WTC11 (cell line): Measurements from ENCODE around the gene DIAPH1. TPM values are rescaled to one million over a fixed set of nuclear protein-coding genes. Genes with fewer than 3 reads are reported as not detected.

Source experiments
- ATAC-seq: fragments of 200-7000 bp; cut with Tn5 transposase; 2 replicates; pipeline ENCODE4 v1.10.0; 2021; ENCODE audit warnings: mild to moderate bottlenecking, moderate library complexity
- CTCF ChIA-PET: fragments of 300-600 bp; sonication (Branson Sonifier 250); formaldehyde crosslinking; loops from one replicate; lab custom pipeline; 2021; ENCODE audit warnings: antibody characterized with exemption; lab: Charles Lee
- POLR2A ChIA-PET: fragments of 350-600 bp; sonication (Branson Sonifier 250); formaldehyde crosslinking; loops from one replicate; lab custom pipeline; 2021; ENCODE audit warnings: antibody characterized with exemption; lab: Charles Lee
- DNase-seq: peaks from one replicate; pipeline ENCODE4 v3.0.0; 2021; ENCODE audit warnings: low spot score
- H3K27ac Mint-ChIP-seq: 2 replicates; pipeline ENCODE4 v1.8.0; 2021; ENCODE audit warnings: mixed read lengths
- H3K27me3 Mint-ChIP-seq: 2 replicates; pipeline ENCODE4 v1.8.0; 2021; ENCODE audit warnings: low read depth, mild to moderate bottlenecking, moderate library complexity, mixed read lengths
- H3K36me3 Mint-ChIP-seq: 2 replicates; pipeline ENCODE4 v1.8.0; 2021; ENCODE audit warnings: mixed read lengths
- H3K4me1 Mint-ChIP-seq: 2 replicates; pipeline ENCODE4 v1.8.0; 2022; ENCODE audit warnings: mixed read lengths
- H3K4me3 Mint-ChIP-seq: 2 replicates; pipeline ENCODE4 v1.8.0; 2021; ENCODE audit warnings: mild to moderate bottlenecking, moderate library complexity, mixed read lengths
- H3K9me3 Mint-ChIP-seq: 2 replicates; pipeline ENCODE4 v1.8.0; 2021; ENCODE audit warnings: mixed read lengths
- ESRRA ChIP-seq: sonication (generic); formaldehyde crosslinking; IDR thresholded peaks from 2 replicates; pipeline ENCODE4 v1.8.1; 2022; ENCODE audit warnings: mild to moderate bottlenecking, missing genetic modification reagents, borderline replicate concordance
- FOXK1 ChIP-seq: sonication (generic); formaldehyde crosslinking; IDR thresholded peaks from 2 replicates; pipeline ENCODE4 v1.8.0; 2022; ENCODE audit warnings: mild to moderate bottlenecking, moderate library complexity, missing genetic modification reagents
- GTF2I ChIP-seq: fragments of 250-450 bp; sonication (Bioruptor Pico); conservative IDR thresholded peaks from 2 replicates; pipeline ENCODE4 v1.4.0; 2021; ENCODE audit warnings: mild to moderate bottlenecking
- JUN ChIP-seq: sonication (generic); formaldehyde crosslinking; IDR thresholded peaks from 2 replicates; pipeline ENCODE4 v1.8.0; 2023; ENCODE audit warnings: mild to moderate bottlenecking, missing genetic modification reagents
- MYBL2 ChIP-seq: sonication (generic); formaldehyde crosslinking; IDR thresholded peaks from 2 replicates; pipeline ENCODE4 v1.8.1; 2023; ENCODE audit warnings: mild to moderate bottlenecking, moderate library complexity, missing genetic modification reagents
- NR1H2 ChIP-seq: sonication (generic); formaldehyde crosslinking; IDR thresholded peaks from 2 replicates; pipeline ENCODE4 v1.9.0; 2021; ENCODE audit warnings: mild to moderate bottlenecking, moderate library complexity, missing genetic modification reagents
- NR3C1 ChIP-seq: sonication (generic); formaldehyde crosslinking; conservative IDR thresholded peaks from 2 replicates; pipeline ENCODE4 v1.8.1; 2023; ENCODE audit warnings: low read depth, mild to moderate bottlenecking, missing genetic modification reagents
- OVOL2 ChIP-seq: fragments of 250-450 bp; sonication (Bioruptor Pico); IDR thresholded peaks from 2 replicates; pipeline ENCODE4 v1.9.0; 2021; ENCODE audit warnings: mild to moderate bottlenecking, borderline replicate concordance
- SMAD3 ChIP-seq: sonication (generic); formaldehyde crosslinking; IDR thresholded peaks from 2 replicates; pipeline ENCODE4 v1.8.0; 2022; ENCODE audit warnings: missing genetic modification reagents, mild to moderate bottlenecking, borderline replicate concordance
- TCF7 ChIP-seq: sonication (generic); formaldehyde crosslinking; IDR thresholded peaks from 2 replicates; pipeline ENCODE4 v1.8.0; 2022; ENCODE audit warnings: mild to moderate bottlenecking, low read depth, missing genetic modification reagents, moderate library complexity
- ZNF121 ChIP-seq: sonication (generic); formaldehyde crosslinking; IDR thresholded peaks from 2 replicates; pipeline ENCODE4 v1.8.0; 2023; ENCODE audit warnings: missing genetic modification reagents
- ZNF219 ChIP-seq: sonication (generic); formaldehyde crosslinking; IDR thresholded peaks from 2 replicates; pipeline ENCODE4 v1.8.0; 2023; ENCODE audit warnings: missing genetic modification reagents, mild to moderate bottlenecking, borderline replicate concordance
- ZNF396 ChIP-seq: fragments of 250-450 bp; sonication (Bioruptor Pico); IDR thresholded peaks from 2 replicates; pipeline ENCODE4 v1.8.0; 2021; ENCODE audit warnings: mild to moderate bottlenecking, moderate library complexity, borderline replicate concordance
- ZNF416 ChIP-seq: fragments of 250-450 bp; sonication (Bioruptor Pico); IDR thresholded peaks from 2 replicates; pipeline ENCODE4 v1.9.0; 2021; ENCODE audit warnings: mild to moderate bottlenecking, inconsistent platforms
- ZNF423 ChIP-seq: fragments of 250-450 bp; sonication (Bioruptor Pico); IDR thresholded peaks from 2 replicates; pipeline ENCODE4 v2.1.2; 2022; ENCODE audit warnings: mild to moderate bottlenecking, moderate library complexity
- total RNA-seq: library from RNA; stranded (reverse); gene quantifications from 3 replicates; pipeline ENCODE4 v1.2.3, GENCODE V29; 2021
- TF ChIP-seq, protein P1 (sequence below): fragments of 250-450 bp; sonication (Bioruptor Pico); conservative IDR thresholded peaks from 2 replicates; pipeline ENCODE4 v1.9.0; 2021; ENCODE audit warnings: mild to moderate bottlenecking
- TF ChIP-seq, protein P2 (sequence below): sonication (generic); formaldehyde crosslinking; IDR thresholded peaks from 2 replicates; pipeline ENCODE4 v1.8.1; 2022; ENCODE audit warnings: low read depth, missing genetic modification reagents, borderline replicate concordance
- TF ChIP-seq, protein P3 (sequence below): sonication (generic); formaldehyde crosslinking; IDR thresholded peaks from 2 replicates; pipeline ENCODE4 v1.8.1; 2022; ENCODE audit warnings: low read depth, mild to moderate bottlenecking, moderate library complexity, missing genetic modification reagents, borderline replicate concordance
- TF ChIP-seq, protein P4 (sequence below): sonication (generic); formaldehyde crosslinking; IDR thresholded peaks from 2 replicates; pipeline ENCODE4 v1.8.0; 2022; ENCODE audit warnings: mild to moderate bottlenecking, missing genetic modification reagents
- TF ChIP-seq, protein P5 (sequence below): fragments of 250-450 bp; sonication (Bioruptor Pico); IDR thresholded peaks from 2 replicates; pipeline ENCODE4 v1.9.0; 2021; ENCODE audit warnings: mild to moderate bottlenecking
- TF ChIP-seq, protein P6 (sequence below): sonication (generic); formaldehyde crosslinking; IDR thresholded peaks from 2 replicates; pipeline ENCODE4 v1.8.0; 2023; ENCODE audit warnings: missing genetic modification reagents
- TF ChIP-seq, protein P7 (sequence below): fragments of 200-600 bp; IDR thresholded peaks from 2 replicates; pipeline ENCODE4 v1.8.0; 2022; ENCODE audit warnings: antibody characterized with exemption

Gene DIAPH1
- total RNA-seq, 1 experiment from 2014 or later = 109 TPM

DNA sequence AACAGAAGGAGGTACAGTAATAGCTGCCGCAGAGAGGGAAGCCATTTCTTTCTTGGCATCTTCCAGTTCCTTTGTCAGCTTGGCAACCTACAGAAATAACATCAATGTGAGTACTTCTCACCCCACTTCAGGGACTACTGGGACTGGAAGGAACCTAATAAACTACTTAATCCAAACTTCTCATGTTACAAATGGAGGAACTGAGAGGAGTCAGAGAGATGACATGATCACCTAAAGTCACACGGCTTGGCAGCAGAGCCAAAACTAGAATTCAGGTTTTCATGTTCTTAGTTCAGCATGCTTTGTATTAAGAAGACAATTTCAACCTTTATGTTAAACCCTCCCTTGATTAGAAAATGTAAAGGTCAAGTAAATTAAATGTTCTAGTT lies 44.7 kb downstream of the DIAPH1 start:
- no peaks in the 10 kb centered on the region for H3K9me3 Mint-ChIP-seq
- H3K4me1 Mint-ChIP-seq = no peaks in the 10 kb centered on the region; the same call in 1 of the 2 replicates
- H3K36me3 Mint-ChIP-seq = peaks cover 77% of the 10 kb centered on the region
- TF ChIP-seq ZNF423 (CRISPR knock-in tag) (no peak), NR3C1 (CRISPR knock-in tag) (no peak), ZNF219 (no peak), MYBL2 (CRISPR knock-in tag) (no peak), TCF7 (CRISPR knock-in tag) (no peak), NR1H2 (CRISPR knock-in tag) (no peak)
- TF ChIP-seq, protein P1, sequence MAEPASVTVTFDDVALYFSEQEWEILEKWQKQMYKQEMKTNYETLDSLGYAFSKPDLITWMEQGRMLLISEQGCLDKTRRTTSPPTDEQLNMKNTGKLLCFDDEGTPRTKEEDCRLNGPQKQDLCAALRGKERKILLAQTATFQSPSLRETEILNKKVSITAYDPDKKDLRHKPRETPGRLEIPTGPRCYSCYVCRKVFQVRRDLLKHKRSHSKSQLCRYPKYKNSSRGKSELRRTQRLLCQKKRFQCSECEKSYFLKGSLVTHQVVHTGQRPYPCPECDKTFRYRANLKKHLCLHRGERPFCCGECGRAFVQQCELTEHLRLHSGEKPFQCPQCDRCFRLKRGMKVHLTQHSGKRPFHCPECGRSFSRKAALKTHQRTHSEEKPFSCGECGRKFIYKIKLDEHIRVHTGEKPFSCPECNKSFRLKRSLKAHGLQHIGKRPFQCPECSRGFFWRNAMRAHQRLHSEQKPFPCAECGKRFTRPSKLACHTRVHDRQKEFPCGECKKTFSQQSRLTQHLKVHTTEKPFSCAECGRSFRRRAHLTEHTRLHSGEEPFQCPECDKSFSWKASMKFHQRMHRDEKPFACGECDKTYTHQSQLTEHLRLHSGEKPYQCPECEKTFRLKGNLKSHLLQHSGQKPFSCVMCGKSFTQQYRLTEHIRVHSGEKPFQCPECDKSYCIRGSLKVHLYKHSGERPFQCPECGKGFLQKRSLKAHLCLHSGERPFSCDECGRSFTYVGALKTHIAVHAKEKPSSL (CRISPR knock-in tag) = no peak
- TF ChIP-seq, protein P2, sequence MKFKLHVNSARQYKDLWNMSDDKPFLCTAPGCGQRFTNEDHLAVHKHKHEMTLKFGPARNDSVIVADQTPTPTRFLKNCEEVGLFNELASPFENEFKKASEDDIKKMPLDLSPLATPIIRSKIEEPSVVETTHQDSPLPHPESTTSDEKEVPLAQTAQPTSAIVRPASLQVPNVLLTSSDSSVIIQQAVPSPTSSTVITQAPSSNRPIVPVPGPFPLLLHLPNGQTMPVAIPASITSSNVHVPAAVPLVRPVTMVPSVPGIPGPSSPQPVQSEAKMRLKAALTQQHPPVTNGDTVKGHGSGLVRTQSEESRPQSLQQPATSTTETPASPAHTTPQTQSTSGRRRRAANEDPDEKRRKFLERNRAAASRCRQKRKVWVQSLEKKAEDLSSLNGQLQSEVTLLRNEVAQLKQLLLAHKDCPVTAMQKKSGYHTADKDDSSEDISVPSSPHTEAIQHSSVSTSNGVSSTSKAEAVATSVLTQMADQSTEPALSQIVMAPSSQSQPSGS = no peak
- TF ChIP-seq, protein P3, sequence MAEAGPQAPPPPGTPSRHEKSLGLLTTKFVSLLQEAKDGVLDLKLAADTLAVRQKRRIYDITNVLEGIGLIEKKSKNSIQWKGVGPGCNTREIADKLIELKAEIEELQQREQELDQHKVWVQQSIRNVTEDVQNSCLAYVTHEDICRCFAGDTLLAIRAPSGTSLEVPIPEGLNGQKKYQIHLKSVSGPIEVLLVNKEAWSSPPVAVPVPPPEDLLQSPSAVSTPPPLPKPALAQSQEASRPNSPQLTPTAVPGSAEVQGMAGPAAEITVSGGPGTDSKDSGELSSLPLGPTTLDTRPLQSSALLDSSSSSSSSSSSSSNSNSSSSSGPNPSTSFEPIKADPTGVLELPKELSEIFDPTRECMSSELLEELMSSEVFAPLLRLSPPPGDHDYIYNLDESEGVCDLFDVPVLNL (CRISPR knock-in tag) = no peak
- ATAC-seq (no peak), DNase-seq (no peak)
- H3K27me3 Mint-ChIP-seq = no peaks in the 10 kb centered on the region
- no peak overlapping the region for H3K27ac Mint-ChIP-seq
- ChIA-PET CTCF (interaction anchor here (2.5 kb wide), 1 partner anchor 18 kb away, joined by 13 read pairs; no protein-coding TSS in a partner anchor), POLR2A (no interaction called here)
- H3K4me3 Mint-ChIP-seq = no peak overlapping the region

DNA sequence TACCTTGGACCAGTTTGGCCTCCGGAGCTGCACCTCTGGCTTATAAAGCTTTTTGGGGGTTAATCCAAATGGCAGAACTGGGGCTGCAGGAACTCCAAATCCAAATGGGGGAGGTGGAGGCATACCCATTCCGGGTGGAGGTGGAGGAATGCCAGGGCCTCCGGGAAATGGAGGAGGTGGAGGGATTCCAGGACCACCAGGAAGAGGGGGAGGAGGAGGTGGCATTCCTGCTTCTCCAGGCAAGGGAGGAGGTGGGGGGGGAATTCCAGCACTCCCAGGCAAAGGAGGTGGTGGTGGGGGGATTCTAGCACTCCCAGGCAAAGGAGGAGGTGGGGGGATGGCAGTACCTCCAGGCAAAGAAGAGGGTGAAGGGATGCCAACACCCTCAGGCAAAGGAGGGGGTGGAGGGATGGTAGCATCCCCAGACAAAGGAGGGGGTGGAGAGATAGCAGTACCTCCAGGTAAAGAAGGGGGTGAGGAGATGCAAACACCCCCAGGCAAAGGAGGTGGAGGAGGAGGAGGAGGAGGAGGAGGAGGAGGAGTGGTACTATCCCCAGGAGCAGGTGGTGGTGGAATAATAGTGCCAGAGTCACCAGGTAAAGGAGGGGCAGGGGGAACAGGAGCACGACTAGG lies 45.2 kb downstream of the DIAPH1 start:
- Mint-ChIP-seq H3K27ac (no peak overlapping the region), H3K27me3 (no peaks in the 10 kb centered on the region), H3K4me1 (peaks cover 5% of the 10 kb centered on the region), H3K9me3 (no peaks in the 10 kb centered on the region), H3K36me3 (peaks cover 72% of the 10 kb centered on the region), H3K4me3 (no peak overlapping the region)
- DNase-seq (no peak), ATAC-seq (0 out of 2 replicates have a peak, but pooled peaks have one; percentile 24)
- CTCF ChIA-PET = interaction anchor here (2.5 kb wide), 1 partner anchor 19 kb away, joined by 13 read pairs; no protein-coding TSS in a partner anchor
- TF ChIP-seq, protein P4, sequence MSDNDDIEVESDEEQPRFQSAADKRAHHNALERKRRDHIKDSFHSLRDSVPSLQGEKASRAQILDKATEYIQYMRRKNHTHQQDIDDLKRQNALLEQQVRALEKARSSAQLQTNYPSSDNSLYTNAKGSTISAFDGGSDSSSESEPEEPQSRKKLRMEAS (CRISPR knock-in tag) = no peak
- no peak for TF ChIP-seq FOXK1 (CRISPR knock-in tag)
- TF ChIP-seq, protein P1 (CRISPR knock-in tag) = no peak
- TF ChIP-seq, protein P5, sequence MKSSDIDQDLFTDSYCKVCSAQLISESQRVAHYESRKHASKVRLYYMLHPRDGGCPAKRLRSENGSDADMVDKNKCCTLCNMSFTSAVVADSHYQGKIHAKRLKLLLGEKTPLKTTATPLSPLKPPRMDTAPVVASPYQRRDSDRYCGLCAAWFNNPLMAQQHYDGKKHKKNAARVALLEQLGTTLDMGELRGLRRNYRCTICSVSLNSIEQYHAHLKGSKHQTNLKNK (CRISPR knock-in tag) = no peak
- no peak for TF ChIP-seq ZNF416 (CRISPR knock-in tag)
- no peak for TF ChIP-seq MYBL2 (CRISPR knock-in tag)
- TF ChIP-seq SMAD3 = no peak
- TF ChIP-seq OVOL2 (CRISPR knock-in tag) = no peak
- TF ChIP-seq, protein P6, sequence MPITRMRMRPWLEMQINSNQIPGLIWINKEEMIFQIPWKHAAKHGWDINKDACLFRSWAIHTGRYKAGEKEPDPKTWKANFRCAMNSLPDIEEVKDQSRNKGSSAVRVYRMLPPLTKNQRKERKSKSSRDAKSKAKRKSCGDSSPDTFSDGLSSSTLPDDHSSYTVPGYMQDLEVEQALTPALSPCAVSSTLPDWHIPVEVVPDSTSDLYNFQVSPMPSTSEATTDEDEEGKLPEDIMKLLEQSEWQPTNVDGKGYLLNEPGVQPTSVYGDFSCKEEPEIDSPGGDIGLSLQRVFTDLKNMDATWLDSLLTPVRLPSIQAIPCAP = no peak
- TF ChIP-seq, protein P7, sequence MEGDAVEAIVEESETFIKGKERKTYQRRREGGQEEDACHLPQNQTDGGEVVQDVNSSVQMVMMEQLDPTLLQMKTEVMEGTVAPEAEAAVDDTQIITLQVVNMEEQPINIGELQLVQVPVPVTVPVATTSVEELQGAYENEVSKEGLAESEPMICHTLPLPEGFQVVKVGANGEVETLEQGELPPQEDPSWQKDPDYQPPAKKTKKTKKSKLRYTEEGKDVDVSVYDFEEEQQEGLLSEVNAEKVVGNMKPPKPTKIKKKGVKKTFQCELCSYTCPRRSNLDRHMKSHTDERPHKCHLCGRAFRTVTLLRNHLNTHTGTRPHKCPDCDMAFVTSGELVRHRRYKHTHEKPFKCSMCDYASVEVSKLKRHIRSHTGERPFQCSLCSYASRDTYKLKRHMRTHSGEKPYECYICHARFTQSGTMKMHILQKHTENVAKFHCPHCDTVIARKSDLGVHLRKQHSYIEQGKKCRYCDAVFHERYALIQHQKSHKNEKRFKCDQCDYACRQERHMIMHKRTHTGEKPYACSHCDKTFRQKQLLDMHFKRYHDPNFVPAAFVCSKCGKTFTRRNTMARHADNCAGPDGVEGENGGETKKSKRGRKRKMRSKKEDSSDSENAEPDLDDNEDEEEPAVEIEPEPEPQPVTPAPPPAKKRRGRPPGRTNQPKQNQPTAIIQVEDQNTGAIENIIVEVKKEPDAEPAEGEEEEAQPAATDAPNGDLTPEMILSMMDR = no peak
- TF ChIP-seq ESRRA = no peak
- no peak for TF ChIP-seq GTF2I
- no peak for TF ChIP-seq ZNF121
- no peak for TF ChIP-seq JUN (CRISPR knock-in tag)
- TF ChIP-seq ZNF396 (CRISPR knock-in tag) = no peak
- POLR2A ChIA-PET = no interaction called here
